Kasumi-1 (cell line): ENCODE results near the gene RCAN3.
"Not testable (repeated sequence)": the region's sequence is repeated elsewhere in the genome, so short reads cannot be mapped to it uniquely, and the experiment has no call there.

Experiments used
- DNase-seq, 2 experiments: peaks; one replicate each; lab custom pipeline; 2025; lab: John Stamatoyannopoulos, UW

The RCAN3 gene

GRCh38 chr1:24486331-24487065 is 16.1 kb upstream of the RCAN3 start:
- DNase-seq, result no peak

DNA sequence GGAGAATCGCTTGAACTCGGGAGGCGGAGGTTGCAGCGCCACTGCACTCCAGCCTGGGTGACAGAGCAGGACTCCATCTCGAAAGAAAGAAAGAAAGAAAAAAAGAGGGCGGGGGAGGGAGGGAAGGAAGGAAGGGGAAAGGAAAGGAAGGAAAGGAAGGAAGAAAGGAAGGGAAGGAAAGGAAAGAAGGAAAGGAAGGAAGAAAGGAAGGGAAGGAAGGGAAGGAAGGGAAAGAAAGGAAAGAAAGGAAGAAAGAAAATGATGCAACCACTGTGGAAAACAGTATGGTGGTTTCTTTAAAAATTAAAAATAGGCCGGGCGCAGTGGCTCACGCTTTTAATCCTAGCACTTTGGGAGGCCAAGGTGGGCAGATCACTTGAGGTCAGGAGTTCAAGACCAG is 15.2 kb upstream of the RCAN3 start:
- no peak for DNase-seq

GRCh38 chr1:24488159-24488558 is 14.5 kb upstream of the RCAN3 start:
- DNase-seq, result not testable (repeated sequence)

DNA sequence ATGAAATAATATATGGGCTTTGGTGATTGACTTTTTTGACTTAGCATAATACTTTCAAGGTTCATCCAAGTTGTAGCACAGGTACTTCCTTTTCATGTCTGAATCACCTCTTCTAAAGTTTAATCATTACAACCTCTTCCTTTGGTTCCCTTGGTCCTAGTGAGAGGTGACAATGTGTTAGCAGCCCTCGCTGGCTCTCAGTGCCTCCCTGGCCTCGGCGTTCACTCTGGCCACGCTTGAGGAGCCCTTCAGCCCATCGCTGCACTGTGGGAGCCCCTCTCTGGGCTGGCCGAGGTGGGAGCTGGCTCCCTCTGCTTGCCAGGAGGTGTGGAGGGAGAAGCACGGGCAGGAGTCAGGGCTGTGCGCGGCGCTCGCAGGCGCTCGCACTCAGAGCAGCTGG is 13.0 kb upstream of the RCAN3 start:
- DNase-seq, result no peak

- DNase-seq, result no peak
Measured at GRCh38 chr1:24490101-24490781, 12.4 kb upstream of the RCAN3 start.

DNA sequence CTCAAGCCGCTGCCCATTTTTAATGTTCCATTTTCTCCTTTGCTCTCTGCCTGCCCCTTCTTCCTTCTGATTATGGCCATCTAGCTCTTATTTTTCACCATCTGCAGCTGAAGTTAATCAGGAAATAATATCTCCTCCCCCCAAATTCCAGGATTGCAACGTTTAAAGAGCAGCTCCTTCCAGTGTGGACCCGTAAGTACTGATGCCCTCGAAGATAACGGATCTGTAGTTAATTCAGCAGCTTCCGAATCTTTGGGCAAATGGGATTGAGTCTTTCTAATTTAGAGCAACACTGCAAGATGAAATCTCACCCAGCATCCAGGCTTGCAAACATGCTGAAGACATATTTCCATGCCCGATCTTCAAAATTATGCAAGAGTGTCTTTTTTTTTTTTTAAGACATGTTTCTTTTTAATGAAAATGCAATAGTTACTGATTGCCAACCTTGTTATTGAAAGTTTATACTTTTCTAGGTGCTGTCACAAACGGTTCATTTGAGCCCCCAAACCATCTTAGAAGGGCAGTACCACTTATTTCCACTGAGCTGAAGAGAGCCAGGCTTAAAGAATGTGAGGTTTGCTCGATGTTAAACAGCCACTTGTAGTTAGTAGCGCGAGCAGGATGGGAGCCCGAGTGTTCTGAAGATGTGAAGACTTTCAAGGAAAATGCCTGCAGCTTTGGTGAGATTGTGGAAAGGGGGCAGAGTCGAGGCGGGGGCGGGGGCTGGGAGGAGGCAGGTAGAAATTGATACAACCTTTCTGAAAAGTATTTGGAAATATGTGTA is 10.9 kb upstream of the RCAN3 start:
- no peak for DNase-seq

DNA sequence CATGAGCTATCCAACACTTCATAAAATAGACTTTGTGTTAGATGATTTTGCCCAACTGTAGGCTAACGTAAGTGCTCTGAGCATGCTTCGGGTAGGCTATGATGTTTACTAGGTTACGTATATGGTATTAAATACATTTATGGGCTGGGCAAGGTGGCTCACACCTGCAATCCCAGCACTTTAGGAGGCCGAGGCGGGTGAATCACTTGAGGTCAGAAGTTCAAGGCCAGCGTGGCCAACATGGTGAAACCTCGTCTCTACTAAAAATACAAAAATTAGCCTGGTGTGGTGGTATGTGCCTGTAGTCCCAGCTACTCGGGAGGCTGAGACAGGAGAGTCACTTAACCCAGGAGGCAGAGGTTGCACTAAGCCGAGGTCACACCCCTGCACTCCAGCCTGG is 9.7 kb upstream of the RCAN3 start:
- DNase-seq, result not testable (repeated sequence)

DNA sequence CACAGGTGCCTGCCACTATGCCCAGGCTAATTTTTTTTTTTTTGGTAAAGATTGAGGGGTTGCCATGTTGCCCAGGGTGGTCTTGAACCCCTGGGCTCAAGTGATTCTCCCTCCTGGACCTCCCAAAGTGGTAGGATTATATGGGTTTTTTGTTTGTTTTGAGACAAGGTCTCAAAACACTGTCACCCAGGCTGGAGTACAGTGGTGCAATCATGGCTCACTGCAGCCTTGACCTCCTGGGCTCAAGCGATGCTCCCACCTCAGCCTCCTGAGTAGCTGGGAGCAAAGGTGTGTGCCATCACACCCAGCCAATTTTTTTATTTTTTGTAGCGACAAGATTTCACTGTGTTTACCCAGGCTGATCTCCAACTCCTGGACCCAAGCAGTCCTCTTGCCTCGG is 8.9 kb upstream of the RCAN3 start:
- DNase-seq, result no peak

DNA sequence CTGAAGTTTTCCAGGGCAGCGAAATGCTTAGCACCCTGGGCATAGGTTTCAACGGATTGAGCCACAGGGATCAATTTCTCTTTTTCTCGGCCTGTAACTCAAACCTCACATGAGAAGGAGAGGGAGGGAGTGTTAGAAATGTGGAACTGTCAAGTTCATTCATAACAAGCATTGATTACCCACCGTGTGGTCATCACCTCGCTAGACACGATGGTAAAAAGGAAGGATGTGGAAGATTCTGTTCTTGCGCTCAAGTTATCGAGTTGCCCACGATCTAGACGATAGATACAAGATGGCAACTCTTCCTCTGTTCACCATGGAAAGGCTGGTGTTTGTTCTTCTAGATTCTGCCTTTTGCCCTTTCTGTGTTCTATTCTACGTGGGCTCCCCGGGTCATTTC is 4.0 kb upstream of the RCAN3 start:
- no peak for DNase-seq

GRCh38 chr1:24500448-24501048 is 2.1 kb upstream of the RCAN3 start:
- DNase-seq, result no peak

DNA sequence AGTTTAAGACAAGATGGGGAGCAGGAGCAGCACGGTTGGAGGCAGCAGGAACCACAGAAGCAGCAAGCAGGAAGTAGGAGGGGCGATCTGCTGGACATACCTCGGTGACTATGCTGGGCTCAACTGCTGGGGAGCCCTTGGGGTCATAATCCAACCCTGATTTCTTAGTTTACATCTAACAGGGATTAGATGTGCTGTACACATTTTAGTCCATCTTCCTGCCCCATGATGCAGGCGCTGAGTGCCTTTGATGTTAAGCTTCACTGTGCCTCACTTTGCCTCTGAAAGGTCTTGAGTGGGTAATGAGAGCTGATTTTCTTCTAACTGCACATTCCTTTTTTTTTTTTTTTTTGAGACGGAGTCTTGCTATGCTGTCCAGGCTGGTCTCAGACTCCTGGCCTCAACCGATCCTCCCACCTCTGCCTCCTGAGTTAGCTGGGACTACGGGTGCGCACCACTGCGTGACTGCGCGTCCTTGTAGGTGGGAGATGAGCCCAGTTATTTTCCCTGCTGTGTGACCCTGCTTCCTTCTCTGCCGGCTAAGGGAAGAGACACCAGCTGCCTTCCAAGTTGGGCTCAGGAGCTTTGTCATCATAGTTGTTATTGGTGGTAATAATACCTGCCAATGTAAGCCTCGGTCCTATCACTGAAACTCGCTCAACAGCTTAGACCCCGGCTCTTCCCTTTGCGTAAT is 1.1 kb upstream of the RCAN3 start:
- DNase-seq, result peak; percentile 63 to 71

- DNase-seq, result peak; percentile 62 to 69
Measured at GRCh38 chr1:24502065-24502708, 449 bp upstream of the RCAN3 start.

DNA sequence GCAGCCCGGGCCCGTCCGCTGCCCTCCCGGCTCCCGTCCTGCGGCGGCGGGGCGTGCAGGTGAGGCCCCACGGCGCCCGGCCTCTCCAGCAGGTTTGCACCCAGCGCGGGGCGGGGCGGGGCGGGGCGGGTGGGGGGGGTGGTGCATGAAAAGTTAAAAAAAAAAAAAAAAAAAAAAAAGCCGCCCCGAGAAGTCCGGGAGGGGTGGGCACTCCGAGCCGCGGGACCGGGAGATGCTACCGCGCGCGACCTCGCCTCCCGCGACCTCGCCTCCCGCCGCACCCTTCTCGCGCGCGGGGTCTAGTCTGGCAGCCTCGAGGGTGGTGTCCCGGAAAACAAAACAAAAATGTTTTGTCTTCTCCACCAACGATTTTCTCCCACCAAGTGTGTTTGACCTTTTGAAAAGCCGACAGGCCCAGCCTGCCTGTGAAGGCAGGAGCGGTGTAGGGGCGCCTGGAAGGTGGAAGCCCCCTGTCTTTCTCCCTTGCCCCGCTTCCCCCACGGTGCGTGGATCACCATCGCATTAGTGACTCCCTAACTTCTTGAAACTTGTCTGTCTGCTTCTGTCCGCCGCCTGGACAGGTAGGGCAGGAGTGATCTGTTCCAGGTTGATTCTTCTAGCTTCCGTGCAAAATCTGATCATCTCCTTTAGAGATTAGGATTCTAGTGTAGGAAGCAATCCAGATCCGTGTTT is 569 bp downstream of the RCAN3 start:
- no peak for DNase-seq

DNA sequence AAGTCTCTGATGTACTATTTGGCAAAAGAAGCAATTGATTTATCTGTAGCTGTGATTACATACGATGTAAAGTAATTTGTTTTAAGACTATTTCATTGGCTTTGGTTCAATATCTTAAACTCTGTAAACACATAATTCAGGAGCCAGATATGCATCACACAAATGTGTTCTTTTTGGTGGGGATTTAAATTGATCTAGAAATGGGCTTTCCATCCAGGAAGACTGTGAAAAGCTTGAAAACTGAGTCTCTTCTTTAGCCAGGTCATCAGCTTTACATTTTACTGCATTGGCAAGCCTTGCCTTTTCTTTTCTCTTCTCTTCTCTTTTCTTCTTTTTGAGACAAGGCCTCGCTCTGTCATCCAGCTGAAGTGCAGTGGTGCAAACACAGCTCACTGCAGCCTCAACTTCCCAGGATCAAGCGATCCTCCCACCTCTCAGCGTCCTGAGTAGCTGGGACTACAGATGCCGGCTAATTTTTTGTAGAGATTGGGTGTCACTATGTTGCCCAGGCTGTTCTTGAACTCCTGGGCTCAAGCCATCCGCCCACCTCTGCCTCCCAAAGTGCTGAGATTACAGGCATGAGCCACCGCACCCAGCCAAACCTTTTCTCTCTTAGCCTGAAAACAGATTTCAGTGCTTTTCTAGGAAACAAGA is 1.4 kb downstream of the RCAN3 start:
- DNase-seq, result no peak

DNA sequence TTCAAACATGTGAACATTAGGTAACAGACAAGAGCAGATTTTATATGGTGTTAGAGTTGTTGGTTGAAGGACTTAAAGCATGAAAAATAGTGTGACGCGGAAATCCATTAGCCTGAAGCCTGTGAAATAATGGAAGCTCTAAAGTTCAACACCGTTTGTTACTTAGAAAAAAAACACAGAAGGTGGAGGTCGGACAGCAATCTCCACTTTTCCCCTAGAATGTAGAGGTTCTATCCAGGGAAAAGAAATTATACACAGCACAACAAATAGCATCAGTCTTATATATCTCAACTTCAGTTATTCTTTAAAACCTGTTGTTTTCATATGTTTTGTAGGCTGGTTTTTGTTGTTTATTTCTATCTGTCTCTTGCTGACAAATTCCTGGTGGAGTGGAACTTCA is 1.9 kb downstream of the RCAN3 start:
- no peak for DNase-seq

GRCh38 chr1:24505816-24506215 is 3.2 kb downstream of the RCAN3 start:
- DNase-seq, result no peak

DNA sequence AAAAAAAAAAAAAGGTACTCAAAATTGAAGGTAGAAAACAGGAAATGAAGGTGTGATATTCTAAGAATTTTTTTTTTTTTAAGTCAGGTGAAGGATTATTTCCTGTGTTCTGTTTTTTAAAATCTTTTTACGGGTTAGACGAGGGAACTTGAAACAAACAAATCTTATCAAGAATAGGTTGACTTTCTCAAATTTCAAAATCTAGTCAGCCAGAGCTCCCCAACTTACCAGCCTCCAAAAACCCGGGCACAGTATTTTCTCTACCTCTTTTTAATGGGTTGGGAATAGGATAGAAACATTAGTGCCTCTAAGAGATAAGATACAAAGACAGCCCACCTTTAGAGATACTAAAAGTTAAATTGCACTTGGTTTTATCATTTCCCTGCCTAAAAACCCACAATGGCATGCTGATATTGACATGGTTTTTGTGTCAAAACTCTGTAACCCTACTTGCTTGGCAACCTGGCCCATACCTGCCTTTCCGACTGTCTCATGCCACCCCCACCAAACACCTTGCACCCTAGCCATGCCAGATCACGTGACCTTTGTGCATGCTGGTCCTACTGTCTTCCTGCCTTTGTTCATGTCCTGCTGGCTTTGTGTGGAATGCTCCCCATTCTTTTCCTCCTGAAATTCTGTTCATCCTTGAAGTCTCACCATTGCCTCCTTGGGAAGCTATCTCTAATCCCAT is 4.2 kb downstream of the RCAN3 start:
- DNase-seq, result no peak

- no peak for DNase-seq
Measured at GRCh38 chr1:24507405-24507804, 4.8 kb downstream of the RCAN3 start.

- no peak for DNase-seq
Measured at GRCh38 chr1:24508911-24509310, 6.3 kb downstream of the RCAN3 start.

DNA sequence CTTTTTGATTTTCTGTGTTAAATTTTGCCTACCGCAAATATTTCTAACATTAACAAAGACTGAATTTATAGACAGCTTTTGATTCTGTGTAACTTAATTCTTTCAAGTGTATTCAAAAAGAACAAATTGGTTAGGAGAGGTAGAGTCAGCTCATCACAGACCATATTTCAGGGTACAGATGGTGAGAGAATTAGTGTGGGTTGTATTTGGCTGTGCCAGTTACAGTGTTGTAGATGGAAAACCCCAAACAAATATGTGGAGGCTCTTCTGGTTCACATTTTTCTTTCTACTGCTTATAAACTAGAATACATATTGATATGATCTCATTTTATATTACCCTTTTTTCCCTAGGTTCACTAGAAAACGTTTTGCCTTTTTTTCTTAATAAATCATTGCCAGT is 11.1 kb downstream of the RCAN3 start:
- no peak for DNase-seq
